Nephron progenitor cell (in vitro differentiated cells): ENCODE data around the gene CDC27.

Source experiments
- DNase-seq: peaks from one replicate; pipeline ENCODE4 v3.0.0; 2021
- H3K27ac Mint-ChIP-seq: 2 replicates; pipeline ENCODE4 v1.8.0; 2021; ENCODE audit warnings: mild to moderate bottlenecking, moderate library complexity, mixed read lengths
- H3K27me3 Mint-ChIP-seq: 2 replicates; pipeline ENCODE4 v1.8.0; 2021; ENCODE audit warnings: mild to moderate bottlenecking, low read depth, mixed read lengths; ENCODE audit not compliant: poor library complexity
- H3K36me3 Mint-ChIP-seq: 2 replicates; pipeline ENCODE4 v1.8.0; 2021; ENCODE audit warnings: low read depth, mixed read lengths
- H3K4me1 Mint-ChIP-seq: 2 replicates; pipeline ENCODE4 v1.8.0; 2021; ENCODE audit warnings: mixed read lengths
- H3K4me3 Mint-ChIP-seq: 2 replicates; pipeline ENCODE4 v1.8.0; 2021; ENCODE audit warnings: mild to moderate bottlenecking, moderate library complexity, mixed read lengths
- H3K9me3 Mint-ChIP-seq: 2 replicates; pipeline ENCODE4 v1.8.0; 2021; ENCODE audit warnings: mild to moderate bottlenecking, moderate library complexity, mixed read lengths
- CTCF ChIP-seq: fragments of 200-600 bp; sonication (generic); IDR thresholded peaks from 2 replicates; pipeline ENCODE4 v1.5.0; 2021; ENCODE audit warnings: antibody characterized with exemption

CDC27 gene

DNA sequence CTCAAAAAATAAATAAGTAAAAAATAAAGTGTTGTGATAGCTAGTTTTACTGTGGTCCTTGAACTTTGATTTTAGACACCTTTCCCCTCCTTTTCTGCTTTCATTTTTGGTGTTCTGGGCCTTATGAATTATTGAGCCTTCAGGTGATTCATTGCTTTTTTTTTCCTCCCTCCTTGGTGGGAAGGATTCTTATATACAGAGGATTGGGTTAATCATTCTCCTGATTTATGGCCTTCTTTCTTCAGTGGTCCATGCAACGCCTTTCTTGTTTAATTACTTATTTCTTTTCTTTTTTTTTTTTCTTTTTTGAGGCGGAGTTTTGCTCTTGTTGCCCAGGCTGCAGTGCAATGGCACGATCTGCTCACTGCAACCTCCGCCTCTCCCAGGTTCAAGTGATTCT is 12.1 kb upstream of the CDC27 start:
- peaks cover 13% of the 10 kb centered on the region for H3K27me3 Mint-ChIP-seq
- peaks cover 10% of the 10 kb centered on the region for H3K9me3 Mint-ChIP-seq
- no peak overlapping the region for H3K27ac Mint-ChIP-seq
- H3K4me1 Mint-ChIP-seq = peaks cover 34% of the 10 kb centered on the region
- TF ChIP-seq CTCF = no peak
- DNase-seq = no peak
- no peaks in the 10 kb centered on the region for H3K36me3 Mint-ChIP-seq
- no peak overlapping the region for H3K4me3 Mint-ChIP-seq

GRCh38 chr17:47200325-47200664 is 11.2 kb upstream of the CDC27 start:
- Mint-ChIP-seq H3K27me3 (peaks cover 13% of the 10 kb centered on the region), H3K27ac (peak overlapping the region; percentile 40), H3K9me3 (peaks cover 19% of the 10 kb centered on the region), H3K36me3 (no peaks in the 10 kb centered on the region), H3K4me1 (peaks cover 25% of the 10 kb centered on the region), H3K4me3 (no peak overlapping the region)
- no peak for DNase-seq
- no peak for TF ChIP-seq CTCF

GRCh38 chr17:47199627-47200324 is 10.7 kb upstream of the CDC27 start:
- TF ChIP-seq CTCF = no peak
- peaks cover 19% of the 10 kb centered on the region for H3K9me3 Mint-ChIP-seq
- peaks cover 20% of the 10 kb centered on the region for H3K4me1 Mint-ChIP-seq
- no peak for DNase-seq
- peak overlapping the region; percentile 40 for H3K27ac Mint-ChIP-seq
- H3K4me3 Mint-ChIP-seq = no peak overlapping the region
- no peaks in the 10 kb centered on the region for H3K36me3 Mint-ChIP-seq
- peaks cover 13% of the 10 kb centered on the region for H3K27me3 Mint-ChIP-seq

DNA sequence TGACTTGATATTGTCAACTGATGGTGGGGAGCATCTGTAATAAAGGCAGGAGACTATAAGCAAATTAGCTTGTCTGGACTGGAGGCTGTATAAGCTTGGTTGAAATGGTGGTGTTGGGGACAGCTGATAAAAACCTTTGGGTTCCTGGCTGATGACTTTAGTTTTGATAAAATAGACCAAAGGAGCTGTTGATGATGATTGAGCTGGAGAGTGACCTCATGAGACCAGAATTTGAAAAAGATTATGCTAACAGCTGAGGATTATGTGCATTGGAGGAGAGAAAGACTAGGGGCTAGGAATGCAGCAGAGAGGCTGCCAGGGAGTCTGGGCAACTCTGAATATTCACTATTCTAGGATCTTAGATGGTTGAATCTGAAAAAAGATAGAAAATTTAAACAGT is 8.7 kb upstream of the CDC27 start:
- Mint-ChIP-seq H3K36me3 (no peaks in the 10 kb centered on the region), H3K27me3 (peaks cover 19% of the 10 kb centered on the region), H3K27ac (no peak overlapping the region), H3K9me3 (peaks cover 26% of the 10 kb centered on the region), H3K4me3 (no peak overlapping the region), H3K4me1 (peaks cover 17% of the 10 kb centered on the region)
- TF ChIP-seq CTCF = no peak
- DNase-seq = no peak

- Mint-ChIP-seq H3K27me3 (peaks cover 15% of the 10 kb centered on the region), H3K4me1 (peaks cover 23% of the 10 kb centered on the region), H3K4me3 (no peak overlapping the region), H3K9me3 (peaks cover 32% of the 10 kb centered on the region), H3K36me3 (no peaks in the 10 kb centered on the region), H3K27ac (no peak overlapping the region)
- no peak for TF ChIP-seq CTCF
- no peak for DNase-seq
Observed at GRCh38 chr17:47193931-47194511, 4.9 kb upstream of the CDC27 start.

GRCh38 chr17:47192554-47192953 is 3.5 kb upstream of the CDC27 start:
- Mint-ChIP-seq H3K9me3 (peaks cover 32% of the 10 kb centered on the region), H3K27me3 (peaks cover 11% of the 10 kb centered on the region), H3K27ac (peak overlapping the region; percentile 11), H3K4me3 (no peak overlapping the region), H3K4me1 (peaks cover 35% of the 10 kb centered on the region), H3K36me3 (no peaks in the 10 kb centered on the region)
- TF ChIP-seq CTCF = no peak
- no peak for DNase-seq
